ENCODE measurements around the gene MLLT3. TPM values are rescaled to one million over a fixed set of nuclear protein-coding genes. Genes with fewer than 3 reads are reported as not detected.
A peak's percentile ranks its signal among the peaks of the same experiment; 100 is the strongest.

Gene MLLT3
- total RNA-seq, 2 donors from 2014 or later = 40.0 to 47.5 TPM

- H3K27ac Mint-ChIP-seq = no peak overlapping the region
- DNase-seq (no peak), ATAC-seq (replicated peaks in 1 of 2) (no peak)
- H3K4me1 Mint-ChIP-seq (ENCODE audit: low read depth) = peaks cover 77% of the 10 kb centered on the region
- peaks cover 9 to 19% of the 10 kb centered on the region in 2 donors for H3K36me3 Mint-ChIP-seq (ENCODE audit: insufficient read depth in 2 of 2)
- H3K4me3 Mint-ChIP-seq = no peak overlapping the region
- H3K9me3 Mint-ChIP-seq = peaks cover 2 to 7% of the 10 kb centered on the region in 2 donors
- H3K27me3 Mint-ChIP-seq (ENCODE audit: low read depth) = no peaks in the 10 kb centered on the region
Measured at GRCh38 chr9:20580673-20581072, 41.6 kb downstream of the MLLT3 start.

DNA sequence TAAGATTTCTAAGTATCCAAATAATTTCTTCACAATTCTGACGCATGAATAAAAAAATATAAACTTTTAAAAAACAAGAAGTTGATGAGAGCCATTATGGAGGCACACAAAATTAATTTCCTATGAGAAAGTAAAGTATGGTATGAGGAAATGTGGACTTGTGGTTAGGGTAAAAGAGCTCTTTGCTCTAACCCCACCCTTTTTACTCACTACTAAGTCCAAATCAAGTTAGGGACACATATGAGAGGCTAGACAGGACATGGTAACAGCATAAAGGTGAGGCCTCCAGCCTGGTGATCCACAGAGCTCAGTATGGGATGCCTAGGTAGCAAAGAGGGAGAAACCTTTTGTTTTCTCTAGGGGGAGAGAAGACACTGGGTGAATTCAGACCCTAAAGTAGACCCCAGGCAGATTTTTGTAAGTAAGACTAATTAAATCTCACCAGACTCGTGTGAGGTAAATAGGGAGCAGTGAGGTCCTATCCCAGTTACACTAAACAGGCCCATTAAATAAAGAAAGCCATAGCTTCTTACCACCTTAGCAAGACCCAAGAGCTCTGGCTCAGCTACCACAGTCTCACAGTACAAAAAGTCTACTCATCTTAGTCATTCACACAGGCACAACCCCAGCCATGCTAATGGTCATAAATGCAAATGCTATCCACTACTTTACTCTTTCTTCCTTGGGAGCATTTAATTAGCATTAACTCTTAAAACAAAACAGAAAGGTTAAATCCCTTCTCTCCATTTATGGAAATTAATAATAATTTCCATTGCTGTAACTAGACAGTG is 42.6 kb downstream of the MLLT3 start:
- no peaks in the 10 kb centered on the region for H3K27me3 Mint-ChIP-seq (ENCODE audit: low read depth)
- peaks cover 9 to 18% of the 10 kb centered on the region in 2 donors for H3K36me3 Mint-ChIP-seq (ENCODE audit: insufficient read depth in 2 of 2)
- H3K4me3 Mint-ChIP-seq = no peak overlapping the region
- H3K4me1 Mint-ChIP-seq (ENCODE audit: low read depth) = peaks cover 72% of the 10 kb centered on the region
- peaks cover 2 to 7% of the 10 kb centered on the region in 2 donors for H3K9me3 Mint-ChIP-seq
- peak overlapping the region; percentile 20 for H3K27ac Mint-ChIP-seq
- ATAC-seq (replicated peaks in 1 of 2) = peak; percentile 60 to 62
- no peak for DNase-seq

DNA sequence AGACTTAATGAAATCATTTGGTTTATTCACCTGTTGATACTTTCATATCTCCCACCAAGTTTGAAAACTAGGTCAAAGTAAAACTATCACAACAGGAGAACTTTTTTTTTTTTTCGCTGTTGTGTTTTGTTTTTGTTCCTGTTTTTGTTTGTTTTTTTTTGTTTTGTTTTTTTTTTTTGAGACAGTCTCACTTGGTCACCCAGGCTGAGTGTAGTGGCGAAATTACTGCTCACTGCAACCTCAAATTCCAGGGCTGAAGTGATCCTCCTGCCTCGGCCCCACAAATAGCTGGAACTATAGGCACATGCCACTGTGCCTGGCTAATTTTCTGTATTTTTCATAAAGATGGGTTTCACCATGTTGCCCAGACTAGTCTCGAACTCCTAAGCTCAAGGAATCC is 49.3 kb downstream of the MLLT3 start:
- no peak overlapping the region for H3K27ac Mint-ChIP-seq
- ATAC-seq (replicated peaks in 1 of 2) = no peak
- H3K4me3 Mint-ChIP-seq = no peak overlapping the region
- peaks cover 0 to 7% of the 10 kb centered on the region in 2 donors for H3K9me3 Mint-ChIP-seq
- peaks cover 81% of the 10 kb centered on the region for H3K4me1 Mint-ChIP-seq (ENCODE audit: low read depth)
- no peaks in the 10 kb centered on the region for H3K27me3 Mint-ChIP-seq (ENCODE audit: low read depth)
- peaks cover 9 to 12% of the 10 kb centered on the region in 2 donors for H3K36me3 Mint-ChIP-seq (ENCODE audit: insufficient read depth in 2 of 2)
- no peak for DNase-seq

GRCh38 chr9:20570756-20571155 is 51.5 kb downstream of the MLLT3 start:
- Mint-ChIP-seq H3K27ac (no peak overlapping the region), H3K27me3 (ENCODE audit: low read depth) (no peaks in the 10 kb centered on the region), H3K9me3 (no peaks in the 10 kb centered on the region), H3K36me3 (ENCODE audit: insufficient read depth in 2 of 2) (no peaks in the 10 kb centered on the region), H3K4me3 (peak overlapping the region; percentile 4 to 33), H3K4me1 (ENCODE audit: low read depth) (peaks cover 81% of the 10 kb centered on the region)
- no peak for DNase-seq
- ATAC-seq (replicated peaks in 1 of 2) = peak; percentile 81 to 88

DNA sequence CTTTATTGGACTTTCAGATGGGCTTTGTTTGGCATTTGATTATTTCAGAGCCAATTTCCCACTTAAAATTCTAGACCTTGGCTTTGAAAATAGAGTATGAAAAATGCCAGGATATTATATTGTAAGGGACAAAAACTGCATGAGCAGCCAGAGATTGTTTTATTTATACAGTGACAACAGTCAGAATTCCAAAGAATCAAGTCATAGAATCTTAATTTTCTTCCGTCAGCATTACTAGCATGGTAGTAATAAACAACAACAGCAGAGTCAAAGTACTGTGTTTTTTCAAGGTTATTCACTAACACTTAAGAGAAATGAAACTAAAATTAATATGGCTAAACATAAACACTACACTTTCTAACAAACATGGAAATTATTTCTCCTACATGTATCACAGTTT is 52.2 kb downstream of the MLLT3 start:
- ATAC-seq (replicated peaks in 1 of 2) = no peak
- Mint-ChIP-seq H3K36me3 (ENCODE audit: insufficient read depth in 2 of 2) (no peaks in the 10 kb centered on the region), H3K4me1 (ENCODE audit: low read depth) (peaks cover 81% of the 10 kb centered on the region), H3K27ac (peak overlapping the region; percentile 28), H3K4me3 (no peak overlapping the region), H3K27me3 (ENCODE audit: low read depth) (no peaks in the 10 kb centered on the region), H3K9me3 (no peaks in the 10 kb centered on the region)
- no peak for DNase-seq

GRCh38 chr9:20569525-20569924 is 52.8 kb downstream of the MLLT3 start:
- Mint-ChIP-seq H3K9me3 (no peaks in the 10 kb centered on the region), H3K36me3 (ENCODE audit: insufficient read depth in 2 of 2) (no peaks in the 10 kb centered on the region), H3K4me1 (ENCODE audit: low read depth) (peaks cover 81% of the 10 kb centered on the region), H3K27ac (no peak overlapping the region), H3K27me3 (ENCODE audit: low read depth) (no peaks in the 10 kb centered on the region), H3K4me3 (no peak overlapping the region)
- DNase-seq (no peak), ATAC-seq (replicated peaks in 1 of 2) (no peak)

DNA sequence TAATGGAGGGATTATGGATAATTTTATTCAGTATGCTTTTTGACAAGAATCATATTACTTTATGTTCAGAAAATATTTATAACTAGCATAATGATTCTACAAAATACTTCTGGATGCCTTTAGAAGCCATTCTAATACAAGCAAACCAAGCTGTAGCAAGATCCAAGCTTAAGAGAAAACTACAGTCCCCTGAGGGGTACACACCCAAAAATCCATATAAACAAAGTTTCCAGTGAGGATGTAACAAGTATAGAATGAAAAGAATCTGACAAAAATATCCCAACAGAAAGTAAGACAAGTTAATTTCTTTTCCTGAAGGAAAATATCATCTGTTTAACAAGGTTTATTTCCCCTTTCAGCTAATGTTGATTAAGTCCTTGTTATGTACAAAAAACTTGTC is 53.9 kb downstream of the MLLT3 start:
- Mint-ChIP-seq H3K27ac (no peak overlapping the region), H3K4me1 (ENCODE audit: low read depth) (peaks cover 81% of the 10 kb centered on the region), H3K27me3 (ENCODE audit: low read depth) (no peaks in the 10 kb centered on the region), H3K9me3 (no peaks in the 10 kb centered on the region), H3K36me3 (ENCODE audit: insufficient read depth in 2 of 2) (no peaks in the 10 kb centered on the region), H3K4me3 (no peak overlapping the region)
- ATAC-seq (replicated peaks in 1 of 2) (no peak), DNase-seq (no peak)

- DNase-seq = no peak
- Mint-ChIP-seq H3K4me3 (no peak overlapping the region), H3K36me3 (ENCODE audit: insufficient read depth in 2 of 2) (no peaks in the 10 kb centered on the region), H3K27me3 (ENCODE audit: low read depth) (no peaks in the 10 kb centered on the region), H3K27ac (no peak overlapping the region), H3K4me1 (ENCODE audit: low read depth) (peaks cover 85% of the 10 kb centered on the region), H3K9me3 (no peaks in the 10 kb centered on the region)
- ATAC-seq (replicated peaks in 1 of 2) = no peak
Measured at GRCh38 chr9:20566401-20566800, 55.9 kb downstream of the MLLT3 start.

DNA sequence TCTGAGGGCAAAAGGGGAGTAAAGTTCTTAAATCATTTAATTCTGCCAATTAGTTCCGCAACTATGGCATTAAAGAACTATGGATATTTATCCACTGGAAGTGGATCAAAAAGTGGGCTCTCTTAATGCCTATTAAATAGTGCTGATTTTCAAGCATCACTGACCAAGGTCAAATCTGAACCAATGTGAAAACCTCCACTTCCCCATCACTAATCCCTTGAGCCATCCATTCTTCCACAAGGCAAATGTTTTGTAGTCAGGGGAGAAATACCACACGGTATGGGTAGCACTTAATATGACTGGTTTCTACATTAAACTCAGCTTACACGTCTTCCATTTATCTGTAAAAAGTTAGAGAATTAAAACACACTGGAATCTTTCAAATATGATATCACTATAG is 57.6 kb downstream of the MLLT3 start:
- Mint-ChIP-seq H3K4me1 (ENCODE audit: low read depth) (peaks cover 85% of the 10 kb centered on the region), H3K36me3 (ENCODE audit: insufficient read depth in 2 of 2) (no peaks in the 10 kb centered on the region), H3K27me3 (ENCODE audit: low read depth) (no peaks in the 10 kb centered on the region), H3K9me3 (no peaks in the 10 kb centered on the region), H3K4me3 (no peak overlapping the region), H3K27ac (no peak overlapping the region)
- DNase-seq (no peak), ATAC-seq (replicated peaks in 1 of 2) (no peak)

- H3K27ac Mint-ChIP-seq = no peak overlapping the region
- no peaks in the 10 kb centered on the region for H3K36me3 Mint-ChIP-seq (ENCODE audit: insufficient read depth in 2 of 2)
- H3K4me3 Mint-ChIP-seq = no peak overlapping the region
- H3K4me1 Mint-ChIP-seq (ENCODE audit: low read depth) = peaks cover 83% of the 10 kb centered on the region
- no peak for ATAC-seq (replicated peaks in 1 of 2)
- H3K27me3 Mint-ChIP-seq (ENCODE audit: low read depth) = no peaks in the 10 kb centered on the region
- no peak for DNase-seq
- H3K9me3 Mint-ChIP-seq = no peaks in the 10 kb centered on the region
Measured at GRCh38 chr9:20563917-20564316, 58.4 kb downstream of the MLLT3 start.

DNA sequence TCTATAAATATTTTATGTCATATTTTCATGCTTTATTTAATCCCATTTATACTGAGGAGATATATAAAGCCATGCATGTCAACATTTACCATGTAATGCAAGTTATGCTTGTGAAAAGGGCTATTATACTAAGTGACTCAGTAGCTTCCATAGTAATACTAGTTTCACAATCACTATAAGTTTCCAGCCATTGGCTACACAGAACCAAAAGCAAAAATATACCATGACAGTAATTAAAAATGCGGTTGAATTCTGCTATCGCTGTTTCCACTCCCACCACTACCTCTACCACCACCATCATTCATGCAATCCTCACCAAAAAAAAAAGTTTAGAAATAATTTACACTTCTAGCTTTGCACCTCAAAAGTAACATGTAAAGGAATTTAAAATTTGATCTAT is 60.2 kb downstream of the MLLT3 start:
- no peaks in the 10 kb centered on the region for H3K9me3 Mint-ChIP-seq
- H3K36me3 Mint-ChIP-seq (ENCODE audit: insufficient read depth in 2 of 2) = no peaks in the 10 kb centered on the region
- H3K4me3 Mint-ChIP-seq = peak overlapping the region; percentile 42 to 90
- H3K27ac Mint-ChIP-seq = peak overlapping the region; percentile 90
- no peaks in the 10 kb centered on the region for H3K27me3 Mint-ChIP-seq (ENCODE audit: low read depth)
- ATAC-seq (replicated peaks in 1 of 2) (peak; percentile 69 to 71), DNase-seq (peak in 1 of 2 donors; percentile 31)
- peaks cover 89% of the 10 kb centered on the region for H3K4me1 Mint-ChIP-seq (ENCODE audit: low read depth)

- H3K4me1 Mint-ChIP-seq (ENCODE audit: low read depth) = peaks cover 88% of the 10 kb centered on the region
- H3K4me3 Mint-ChIP-seq = peak overlapping the region; percentile 40
- no peaks in the 10 kb centered on the region for H3K9me3 Mint-ChIP-seq
- ATAC-seq (replicated peaks in 1 of 2) (no peak), DNase-seq (no peak)
- H3K36me3 Mint-ChIP-seq (ENCODE audit: insufficient read depth in 2 of 2) = no peaks in the 10 kb centered on the region
- no peak overlapping the region for H3K27ac Mint-ChIP-seq
- no peaks in the 10 kb centered on the region for H3K27me3 Mint-ChIP-seq (ENCODE audit: low read depth)
Measured at GRCh38 chr9:20561531-20561930, 60.8 kb downstream of the MLLT3 start.

DNA sequence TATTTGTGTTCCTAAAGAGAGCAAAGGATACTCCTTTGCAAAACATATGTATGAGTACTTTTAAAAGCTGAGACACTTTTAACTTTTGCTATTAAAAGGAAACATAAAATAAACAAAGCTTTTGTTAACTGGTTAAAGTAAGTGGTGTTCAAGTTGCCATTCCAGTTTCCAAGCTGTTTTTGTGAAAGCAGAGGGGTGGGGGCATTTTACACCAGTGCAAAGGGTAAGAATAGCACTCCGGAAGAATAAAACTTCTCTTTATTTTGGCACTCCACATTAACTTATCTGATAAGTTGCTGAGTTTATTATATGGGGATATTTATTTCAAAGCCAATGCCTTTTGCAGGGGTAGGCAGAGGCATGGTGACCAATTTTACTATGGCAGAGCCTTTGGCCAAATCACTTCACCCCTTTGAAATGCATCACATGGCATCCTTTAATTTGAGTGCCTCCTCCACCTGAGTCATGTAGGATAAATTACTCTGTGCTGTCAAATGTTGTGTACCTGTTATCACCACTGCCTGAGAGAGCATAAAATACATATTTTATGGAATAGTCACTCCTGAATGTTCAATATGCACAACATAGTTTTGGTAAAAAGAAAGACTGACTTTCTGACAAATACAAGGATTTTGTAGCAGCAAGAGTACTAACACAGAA is 62.9 kb downstream of the MLLT3 start:
- DNase-seq (no peak), ATAC-seq (replicated peaks in 1 of 2) (no peak)
- H3K9me3 Mint-ChIP-seq = no peaks in the 10 kb centered on the region
- H3K27me3 Mint-ChIP-seq (ENCODE audit: low read depth) = no peaks in the 10 kb centered on the region
- H3K4me3 Mint-ChIP-seq = peak overlapping the region in 1 of 2 donors; percentile 18
- no peaks in the 10 kb centered on the region for H3K36me3 Mint-ChIP-seq (ENCODE audit: insufficient read depth in 2 of 2)
- peaks cover 89% of the 10 kb centered on the region for H3K4me1 Mint-ChIP-seq (ENCODE audit: low read depth)
- no peak overlapping the region for H3K27ac Mint-ChIP-seq
